CD14-positive monocyte (primary cell): Measurements from ENCODE around the gene SAMHD1. TPM values are rescaled to one million over a fixed set of nuclear protein-coding genes. Genes with fewer than 3 reads are reported as not detected.
A peak's percentile ranks its signal among the peaks of the same experiment; 100 is the strongest.

ENCODE experiments used
- DNase-seq, 3 donors: peaks; one replicate each; pipeline ENCODE4 v3.0.0-alpha.2; 2011 to 2022
- H2AFZ ChIP-seq: 2 replicates; pipeline ENCODE4 v1.6.0; 2012; ENCODE audit warnings: mild to moderate bottlenecking, low read depth, low read length, inconsistent platforms; ENCODE audit not compliant: insufficient read depth, poor library complexity, severe bottlenecking
- H3K27ac ChIP-seq, 2 donors: 1 replicate in 1 of 2; 2 replicates in 1 of 2; pipeline ENCODE4 v1.5.1; 2012 to 2013; ENCODE audit warnings: low read length in 2 of 2, control low read depth in 1 of 2, inconsistent platforms in 1 of 2, low read depth in 1 of 2, mild to moderate bottlenecking in 1 of 2
- H3K27me3 ChIP-seq, 2 donors: one replicate each; pipeline versions ENCODE4 v1.6.0 to v1.6.1; 2011 to 2013; ENCODE audit warnings: low read length in 2 of 2; ENCODE audit not compliant: control insufficient read depth in 2 of 2, insufficient read depth in 2 of 2
- H3K36me3 ChIP-seq, 2 donors: replicated peaks in 1 of 2; 1 replicate in 1 of 2; 2 replicates in 1 of 2; pipeline versions ENCODE4 v1.5.1 to v1.6.1; 2012 to 2013; ENCODE audit warnings: low read length in 2 of 2, control low read depth in 1 of 2, inconsistent platforms in 1 of 2, mild to moderate bottlenecking in 1 of 2; ENCODE audit not compliant: insufficient read depth in 2 of 2, control insufficient read depth in 1 of 2
- H3K4me1 ChIP-seq, 2 donors: 1 replicate in 1 of 2; 2 replicates in 1 of 2; pipeline versions ENCODE4 v1.5.1 to v1.6.1; 2012 to 2013; ENCODE audit warnings: low read length in 2 of 2, control low read depth in 1 of 2, inconsistent platforms in 1 of 2, mild to moderate bottlenecking in 1 of 2, moderate library complexity in 1 of 2; ENCODE audit not compliant: insufficient read depth in 2 of 2, control insufficient read depth in 1 of 2
- H3K4me2 ChIP-seq: replicated peaks from 2 replicates; pipeline ENCODE3; 2012; ENCODE audit warnings: low read length, moderate library complexity, mild to moderate bottlenecking; ENCODE audit not compliant: poor library complexity, severe bottlenecking; ENCODE audit errors: extremely low read depth
- H3K4me3 ChIP-seq, 3 experiments: fragments of 200-600 bp in 1 of 3; sonication (generic) in 1 of 3; replicated peaks in 1 of 3; 1 replicate in 2 of 3; 2 replicates in 1 of 3; pipeline ENCODE4 v1.5.1; 2011 to 2013; ENCODE audit warnings: low read length in 3 of 3, mild to moderate bottlenecking in 3 of 3, control low read depth in 2 of 3, low read depth in 2 of 3, inconsistent platforms in 1 of 3, moderate library complexity in 1 of 3
- H3K79me2 ChIP-seq: 2 replicates; pipeline ENCODE4 v1.6.0; 2012; ENCODE audit warnings: mild to moderate bottlenecking, control low read depth, inconsistent platforms, low read length, moderate library complexity; ENCODE audit not compliant: insufficient read depth
- H3K9ac ChIP-seq: 2 replicates; pipeline ENCODE4 v1.6.0; 2017; ENCODE audit warnings: low read length, mild to moderate bottlenecking; ENCODE audit not compliant: insufficient read depth, poor library complexity, severe bottlenecking
- H3K9me3 ChIP-seq, 2 donors: replicated peaks in 1 of 2; 1 replicate in 1 of 2; 2 replicates in 1 of 2; pipeline versions ENCODE4 v1.5.1 to v1.6.1; 2012 to 2013; ENCODE audit warnings: low read length in 2 of 2, control low read depth in 1 of 2; ENCODE audit not compliant: control insufficient read depth in 1 of 2, insufficient read depth in 1 of 2
- H4K20me1 ChIP-seq: 2 replicates; pipeline ENCODE4 v1.6.0; 2012; ENCODE audit warnings: mild to moderate bottlenecking, low read length, control low read depth, moderate library complexity; ENCODE audit not compliant: insufficient read depth
- H3K27ac Mint-ChIP-seq, 7 donors: one replicate each; pipeline ENCODE4 v1.8.0; 2020; ENCODE audit warnings: mild to moderate bottlenecking in 7 of 7, mixed read lengths in 7 of 7, moderate library complexity in 6 of 7, inconsistent platforms in 2 of 7
- H3K27me3 Mint-ChIP-seq, 3 donors: one replicate each; pipeline ENCODE4 v1.8.0; 2021 to 2022; ENCODE audit warnings: low read depth in 3 of 3, mild to moderate bottlenecking in 3 of 3, mixed read lengths in 3 of 3, moderate library complexity in 3 of 3, inconsistent platforms in 1 of 3
- H3K36me3 Mint-ChIP-seq, 2 donors: one replicate each; pipeline ENCODE4 v1.8.0; 2020; ENCODE audit warnings: mixed read lengths in 2 of 2, inconsistent platforms in 1 of 2, mild to moderate bottlenecking in 1 of 2
- H3K4me1 Mint-ChIP-seq: one replicate; pipeline ENCODE4 v1.8.0; 2020; ENCODE audit warnings: mild to moderate bottlenecking, mixed read lengths
- H3K4me3 Mint-ChIP-seq, 2 donors: one replicate each; pipeline ENCODE4 v1.8.0; 2020; ENCODE audit warnings: mild to moderate bottlenecking in 2 of 2, mixed read lengths in 2 of 2, moderate library complexity in 1 of 2
- H3K9me3 Mint-ChIP-seq, 7 donors: one replicate each; pipeline ENCODE4 v1.8.0; 2020 to 2022; ENCODE audit warnings: mixed read lengths in 7 of 7, mild to moderate bottlenecking in 6 of 7, moderate library complexity in 6 of 7, inconsistent platforms in 2 of 7
- WGBS: methylation state at CpG from one replicate; pipeline ENCODE4 v1.1.5; 2013; ENCODE audit warnings: missing lambda C conversion rate; ENCODE audit not compliant: insufficient coverage; 5-methylcytosine and 5-hydroxymethylcytosine counted together
- intact Hi-C, 2 donors: fragments of 100-400 bp; cut with micrococcal nuclease; formaldehyde crosslinking; loops; one replicate each; pipeline versions ENCODE4 v1.15.0 to v1.15.1; 2023
- polyA plus RNA-seq, 3 donors: library from polyadenylated mRNA; depleted of rRNA in 1 of 3; unstranded in 2 of 3; stranded (reverse) in 1 of 3; fragments of 300-500 nt in 2 of 3; fragments of >200 nt in 1 of 3; fragmentation: Illumina TruSeq in 2 of 3; gene quantifications; 1 replicate in 2 of 3; 2 replicates in 1 of 3; pipeline ENCODE4 v1.2.3, GENCODE V29; 2012 to 2021
- TF ChIP-seq, protein P1 (sequence below): fragments of 200-600 bp; IDR thresholded peaks from one replicate; pipeline ENCODE4 v1.8.0; 2022; ENCODE audit warnings: antibody characterized with exemption, mild to moderate bottlenecking

SAMHD1 gene
- polyA plus RNA-seq, 3 donors, result 232 to 796 (median 590) TPM

GRCh38 chr20:36888880-36889516 lies 62.5 kb downstream of the SAMHD1 start:
- Histone ChIP-seq H2AFZ (no peak overlapping the region), H3K9ac (no peak overlapping the region), H3K4me3 (no peak overlapping the region), H3K79me2 (peaks cover 8% of the 10 kb centered on the region), H3K36me3 (peaks cover 51 to 52% of the 10 kb centered on the region in 2 donors), H3K27ac (peak overlapping the region in 1 of 2 donors; percentile 10), H3K27me3 (no peaks in the 10 kb centered on the region), H3K9me3 (no peaks in the 10 kb centered on the region), H3K4me1 (peaks cover 5 to 9% of the 10 kb centered on the region in 2 donors), H4K20me1 (peaks cover 91% of the 10 kb centered on the region), H3K4me2 (no peak overlapping the region)
- TF ChIP-seq, protein P1, sequence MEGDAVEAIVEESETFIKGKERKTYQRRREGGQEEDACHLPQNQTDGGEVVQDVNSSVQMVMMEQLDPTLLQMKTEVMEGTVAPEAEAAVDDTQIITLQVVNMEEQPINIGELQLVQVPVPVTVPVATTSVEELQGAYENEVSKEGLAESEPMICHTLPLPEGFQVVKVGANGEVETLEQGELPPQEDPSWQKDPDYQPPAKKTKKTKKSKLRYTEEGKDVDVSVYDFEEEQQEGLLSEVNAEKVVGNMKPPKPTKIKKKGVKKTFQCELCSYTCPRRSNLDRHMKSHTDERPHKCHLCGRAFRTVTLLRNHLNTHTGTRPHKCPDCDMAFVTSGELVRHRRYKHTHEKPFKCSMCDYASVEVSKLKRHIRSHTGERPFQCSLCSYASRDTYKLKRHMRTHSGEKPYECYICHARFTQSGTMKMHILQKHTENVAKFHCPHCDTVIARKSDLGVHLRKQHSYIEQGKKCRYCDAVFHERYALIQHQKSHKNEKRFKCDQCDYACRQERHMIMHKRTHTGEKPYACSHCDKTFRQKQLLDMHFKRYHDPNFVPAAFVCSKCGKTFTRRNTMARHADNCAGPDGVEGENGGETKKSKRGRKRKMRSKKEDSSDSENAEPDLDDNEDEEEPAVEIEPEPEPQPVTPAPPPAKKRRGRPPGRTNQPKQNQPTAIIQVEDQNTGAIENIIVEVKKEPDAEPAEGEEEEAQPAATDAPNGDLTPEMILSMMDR, result no peak
- no peak overlapping the region for H3K4me3 Mint-ChIP-seq
- H3K9me3 Mint-ChIP-seq, result no peaks in the 10 kb centered on the region
- WGBS, result 91% methylated on average over 10 of the region's 15 CpGs
- peaks cover 22% of the 10 kb centered on the region for H3K4me1 Mint-ChIP-seq
- DNase-seq, result no peak
- intact Hi-C loops, result loop anchor here in 1 of 2 donors (5.0 to 10.0 kb wide), 2 partner anchors 277 to 344 kb away; partner anchors contain the start of gene MYL9
- peaks cover 46 to 51% of the 10 kb centered on the region in 2 donors for H3K36me3 Mint-ChIP-seq
- H3K27me3 Mint-ChIP-seq, result peaks cover 0 to 1% (median 0%) of the 10 kb centered on the region in 3 donors
- H3K27ac Mint-ChIP-seq, result peak overlapping the region in 2 of 7 donors; percentile 4 to 76

DNA sequence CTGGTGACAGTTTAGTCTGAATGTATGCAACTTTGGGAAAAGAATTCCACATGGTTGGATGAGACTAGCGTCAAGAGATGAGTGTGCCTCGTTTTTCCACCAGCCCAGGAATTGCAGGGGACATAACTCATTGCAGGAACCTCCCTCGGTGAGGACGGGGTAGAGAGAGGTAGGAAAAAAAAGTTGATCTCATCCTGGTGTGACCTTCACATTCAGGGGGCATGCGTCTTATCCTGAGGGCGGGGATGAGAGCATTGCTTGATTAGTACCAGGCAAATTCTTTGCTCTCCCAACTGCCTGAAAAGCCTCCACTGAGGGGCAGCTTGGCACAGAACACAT lies 63.8 kb downstream of the SAMHD1 start:
- H4K20me1 ChIP-seq, result peaks cover 80% of the 10 kb centered on the region
- intact Hi-C loops, result loop anchor here in 1 of 2 donors (5.0 to 10.0 kb wide), 2 partner anchors 275 to 343 kb away; partner anchors contain the start of gene MYL9
- H2AFZ ChIP-seq, result no peak overlapping the region
- Mint-ChIP-seq H3K27me3 (peaks cover 0 to 1% (median 0%) of the 10 kb centered on the region in 3 donors), H3K4me1 (peaks cover 25% of the 10 kb centered on the region), H3K9me3 (no peaks in the 10 kb centered on the region), H3K36me3 (peaks cover 37 to 47% of the 10 kb centered on the region in 2 donors), H3K4me3 (no peak overlapping the region), H3K27ac (peak overlapping the region; percentile 35 to 87 (median 65))
- H3K4me1 ChIP-seq, result peaks cover 9 to 12% of the 10 kb centered on the region in 2 donors
- H3K36me3 ChIP-seq, result peaks cover 38 to 39% of the 10 kb centered on the region in 2 donors
- H3K27ac ChIP-seq, result peak overlapping the region; percentile 48 to 55
- no peak for DNase-seq
- no peaks in the 10 kb centered on the region for H3K9me3 ChIP-seq
- H3K9ac ChIP-seq, result no peak overlapping the region
- no peak overlapping the region for H3K4me2 ChIP-seq
- TF ChIP-seq, protein P1, result no peak
- 47% methylated on average over 4 of the region's 6 CpGs for WGBS
- H3K4me3 ChIP-seq, result no peak overlapping the region
- H3K79me2 ChIP-seq, result peaks cover 4% of the 10 kb centered on the region
- H3K27me3 ChIP-seq, result no peaks in the 10 kb centered on the region
